H1 (cell line): ENCODE data around the gene FBXO41. TPM values are rescaled to one million over a fixed set of nuclear protein-coding genes. Genes with fewer than 3 reads are reported as not detected.
A peak's percentile ranks its signal among the peaks of the same experiment; 100 is the strongest.

Experiments
- CTCF ChIA-PET: fragments of 300-600 bp; sonication (Branson Sonifier 250); formaldehyde crosslinking; loops from one replicate; lab custom pipeline; 2021; ENCODE audit not compliant: partially characterized antibody; lab: Charles Lee
- POLR2A ChIA-PET: fragments of 300-600 bp; sonication (Branson Sonifier 250); formaldehyde crosslinking; loops from one replicate; lab custom pipeline; 2021; ENCODE audit warnings: inconsistent platforms; ENCODE audit not compliant: partially characterized antibody; lab: Charles Lee
- DNase-seq, 2 experiments: peaks; one replicate each; pipeline versions ENCODE4 v3.0.0 to v3.0.0-alpha.2; 2010 to 2022; ENCODE audit warnings: low spot score in 2 of 2, low read depth in 1 of 2, mixed read lengths in 1 of 2
- FAIRE-seq: peaks from 2 replicates; lab custom pipeline; 2011; peaks lifted over from hg19 to GRCh38; lab: Jason Lieb, UNC
- H2AFZ ChIP-seq: 2 replicates; pipeline ENCODE4 v1.8.1; 2012; ENCODE audit warnings: low read length, inconsistent platforms
- H2AK5ac ChIP-seq: 2 replicates; pipeline ENCODE4 v1.6.1; 2013; ENCODE audit warnings: low read depth, low read length
- H2BK120ac ChIP-seq: replicated peaks from 2 replicates; pipeline ENCODE3; 2013; ENCODE audit warnings: low read depth, low read length, inconsistent platforms
- H2BK12ac ChIP-seq: 2 replicates; pipeline ENCODE4 v1.6.1; 2013; ENCODE audit warnings: low read depth, low read length
- H2BK15ac ChIP-seq: 2 replicates; pipeline ENCODE4 v1.6.1; 2013; ENCODE audit warnings: low read length
- H2BK20ac ChIP-seq: 2 replicates; pipeline ENCODE4 v1.6.1; 2013; ENCODE audit warnings: low read length
- H2BK5ac ChIP-seq: 2 replicates; pipeline ENCODE4 v1.6.1; 2013; ENCODE audit warnings: low read depth, low read length
- H3K14ac ChIP-seq: 2 replicates; pipeline ENCODE4 v1.6.1; 2013; ENCODE audit warnings: inconsistent platforms; ENCODE audit not compliant: insufficient read length
- H3K18ac ChIP-seq: 2 replicates; pipeline ENCODE4 v1.6.1; 2013; ENCODE audit warnings: low read length; ENCODE audit errors: extremely low read depth
- H3K23ac ChIP-seq: 2 replicates; pipeline ENCODE4 v1.6.1; 2013; ENCODE audit warnings: inconsistent platforms; ENCODE audit not compliant: insufficient read length
- H3K23me2 ChIP-seq: 2 replicates; pipeline ENCODE4 v1.6.1; 2013; ENCODE audit warnings: low read depth, low read length
- H3K27ac ChIP-seq: 2 replicates; pipeline ENCODE4 v1.6.1; 2011; ENCODE audit warnings: low read depth, low read length, inconsistent platforms
- H3K27me3 ChIP-seq, 4 experiments: replicated peaks in 1 of 4; 1 replicate in 1 of 4; 2 replicates in 3 of 4; pipeline versions ENCODE4 v1.6.1 to v1.8.1; 2011 to 2013; ENCODE audit warnings: low read length in 3 of 4, mild to moderate bottlenecking in 3 of 4, inconsistent platforms in 2 of 4, mixed read lengths in 2 of 4, moderate library complexity in 1 of 4; ENCODE audit not compliant: control insufficient read depth in 3 of 4, insufficient read depth in 3 of 4; ENCODE audit errors: extremely low read depth in 1 of 4
- H3K36me3 ChIP-seq, 4 experiments: 2 replicates each; pipeline versions ENCODE4 v1.6.1 to v1.8.1; 2011 to 2013; ENCODE audit warnings: mild to moderate bottlenecking in 4 of 4, low read length in 3 of 4, moderate library complexity in 2 of 4, control low read depth in 1 of 4, inconsistent platforms in 1 of 4; ENCODE audit not compliant: insufficient read depth in 4 of 4, control insufficient read depth in 2 of 4
- H3K4ac ChIP-seq: replicated peaks from 2 replicates; pipeline ENCODE3; 2013; ENCODE audit warnings: low read length, low read depth, mixed read lengths, inconsistent platforms; ENCODE audit not compliant: insufficient read length
- H3K4me1 ChIP-seq, 4 experiments: replicated peaks in 1 of 4; 1 replicate in 1 of 4; 2 replicates in 3 of 4; pipeline versions ENCODE4 v1.6.1 to v1.8.1; 2011 to 2013; ENCODE audit warnings: low read length in 3 of 4, inconsistent platforms in 2 of 4, mixed read lengths in 1 of 4; ENCODE audit not compliant: insufficient read depth in 4 of 4, control insufficient read depth in 3 of 4
- H3K4me2 ChIP-seq, 2 experiments: 2 replicates each; pipeline versions ENCODE4 v1.6.1 to v1.8.1; 2011 to 2013; ENCODE audit warnings: low read depth in 2 of 2, low read length in 2 of 2, control low read depth in 1 of 2, inconsistent platforms in 1 of 2, mild to moderate bottlenecking in 1 of 2; ENCODE audit not compliant: insufficient read depth in 1 of 2
- H3K4me3 ChIP-seq, 4 experiments: fragments of 200-600, 300-600 bp in 1 of 4; sonication (generic), shearing (Covaris generic), sonication (Bioruptor Twin) in 1 of 4; 2 replicates each; pipeline versions ENCODE4 v1.5.1 to v1.8.1; 2011 to 2016; ENCODE audit warnings: low read length in 4 of 4, low read depth in 3 of 4, control low read depth in 2 of 4, inconsistent platforms in 2 of 4, mild to moderate bottlenecking in 2 of 4, mixed read lengths in 1 of 4, moderate library complexity in 1 of 4; ENCODE audit not compliant: insufficient read depth in 2 of 4; ENCODE audit errors: extremely low read depth in 1 of 4
- H3K56ac ChIP-seq: replicated peaks from 2 replicates; pipeline ENCODE3; 2013; ENCODE audit warnings: low read depth, mild to moderate bottlenecking, mixed read lengths, low read length, inconsistent platforms; ENCODE audit not compliant: insufficient read length
- H3K79me1 ChIP-seq: 2 replicates; pipeline ENCODE4 v1.6.1; 2013; ENCODE audit warnings: low read depth, low read length, control low read depth
- H3K79me2 ChIP-seq, 2 experiments: 2 replicates each; pipeline versions ENCODE4 v1.6.1 to v1.8.1; 2012 to 2013; ENCODE audit warnings: low read length in 2 of 2, mild to moderate bottlenecking in 2 of 2, inconsistent platforms in 1 of 2; ENCODE audit not compliant: insufficient read depth in 2 of 2, control insufficient read depth in 1 of 2
- H3K9ac ChIP-seq, 4 experiments: replicated peaks in 1 of 4; 1 replicate in 1 of 4; 2 replicates in 3 of 4; pipeline versions ENCODE4 v1.6.1 to v1.8.1; 2011 to 2013; ENCODE audit warnings: low read depth in 3 of 4, low read length in 3 of 4, control low read depth in 2 of 4, mild to moderate bottlenecking in 2 of 4, moderate library complexity in 2 of 4, inconsistent platforms in 1 of 4; ENCODE audit errors: extremely low read depth in 1 of 4
- H3K9me3 ChIP-seq, 2 experiments: 2 replicates each; pipeline versions ENCODE4 v1.6.1 to v1.8.1; 2012 to 2013; ENCODE audit warnings: mild to moderate bottlenecking in 2 of 2, moderate library complexity in 2 of 2, control low read depth in 1 of 2, inconsistent platforms in 1 of 2, low read depth in 1 of 2, low read length in 1 of 2, mixed read lengths in 1 of 2; ENCODE audit not compliant: insufficient read depth in 2 of 2
- H4K20me1 ChIP-seq, 2 experiments: replicated peaks in 1 of 2; 2 replicates each; pipeline versions ENCODE3 to v1.8.1; 2011 to 2013; ENCODE audit warnings: inconsistent platforms in 2 of 2, low read length in 2 of 2, mild to moderate bottlenecking in 1 of 2; ENCODE audit not compliant: insufficient read depth in 2 of 2, control insufficient read depth in 1 of 2
- H4K5ac ChIP-seq: 2 replicates; pipeline ENCODE4 v1.6.1; 2013; ENCODE audit warnings: low read length, low read depth, mixed read lengths, inconsistent platforms; ENCODE audit not compliant: insufficient read length
- H4K8ac ChIP-seq: 2 replicates; pipeline ENCODE4 v1.8.0; 2013; ENCODE audit warnings: mild to moderate bottlenecking, moderate library complexity, low read length, inconsistent platforms; ENCODE audit not compliant: insufficient read depth; ENCODE audit errors: extremely low read depth
- H4K91ac ChIP-seq: replicated peaks from 2 replicates; pipeline ENCODE3; 2013; ENCODE audit warnings: low read length, mixed read lengths, inconsistent platforms; ENCODE audit not compliant: insufficient read length
- ASH2L ChIP-seq: fragments of 200-600, 300-600 bp; sonication (generic); IDR thresholded peaks from one replicate; pipeline ENCODE4 v1.7.1; 2017; ENCODE audit warnings: low read length
- KDM1A ChIP-seq: fragments of 200-600, 300-600 bp; sonication (generic); IDR thresholded peaks from 2 replicates; pipeline ENCODE4 v1.7.1; 2016; ENCODE audit warnings: mild to moderate bottlenecking, low read length, borderline replicate concordance
- NANOG ChIP-seq: IDR thresholded peaks from 2 replicates; pipeline ENCODE4 v1.6.1; 2011; ENCODE audit warnings: low read length, low read depth, mild to moderate bottlenecking, inconsistent platforms; ENCODE audit not compliant: insufficient read depth, poor library complexity, severe bottlenecking
- SP2 ChIP-seq: IDR thresholded peaks from 2 replicates; pipeline ENCODE4 v1.6.1; 2012; ENCODE audit warnings: mild to moderate bottlenecking, low read length, inconsistent platforms
- WGBS, 2 experiments: shearing (Covaris generic) in 1 of 2; methylation state at CpG; one replicate each; pipeline versions ENCODE4 v1.1.6 to v1.1.7; 2013 to 2015; ENCODE audit warnings: low lambda C conversion rate in 2 of 2, mixed read lengths in 2 of 2, inconsistent platforms in 1 of 2, low coverage in 1 of 2, missing lambda C conversion rate in 1 of 2; ENCODE audit not compliant: insufficient replicate concordance in 2 of 2, insufficient coverage in 1 of 2, insufficient read length in 1 of 2; ENCODE audit errors: extremely low coverage in 1 of 2, missing lambda C conversion rate in 1 of 2; 5-methylcytosine and 5-hydroxymethylcytosine counted together
- polyA plus RNA-seq, 7 experiments: library from polyadenylated mRNA; depleted of rRNA in 3 of 7; stranded (reverse) in 5 of 7; unstranded in 2 of 7; fragments of >200 nt in 5 of 7; fragments of 200-250 nt in 2 of 7; gene quantifications; 1 replicate in 5 of 7; 2 replicates in 1 of 7; 4 replicates in 1 of 7; pipeline versions ENCODE4 v1.2.1 to v1.2.3, GENCODE V29; 2011 to 2013; ENCODE audit warnings: missing spikeins in 2 of 7, mixed read lengths in 2 of 7
- total RNA-seq: library from RNA; stranded (reverse); fragmentation: NEBNext Ultra II Directional; extraction: Animal tissue kit (Norgen Biotek cat#: 25700); gene quantifications from 2 replicates; pipeline ENCODE4 v1.2.1, GENCODE V29; 2021

The FBXO41 gene
- total and polyA plus RNA-seq, 2 of the 8 experiments (the other 6 are each of a cell fraction or from before 2014, with no cell fraction given): 11.2 to 14.3 TPM

GRCh38 chr2:73294239-73294638, 10.0 kb upstream of the FBXO41 start:
- DNase-seq: no peak
- no peak overlapping the region for H3K18ac ChIP-seq
- no peak for FAIRE-seq
- no peak overlapping the region for H2AK5ac ChIP-seq
- H3K9me3 ChIP-seq: no peaks in the 10 kb centered on the region
- H2BK15ac ChIP-seq: no peak overlapping the region
- H2BK5ac ChIP-seq: no peak overlapping the region
- peaks cover 9 to 15% of the 10 kb centered on the region in 2 experiments for H4K20me1 ChIP-seq
- peak overlapping the region; percentile 78 to 90; a peak in 2 of 4 replicates for H3K4me2 ChIP-seq
- H4K5ac ChIP-seq: no peak overlapping the region
- H3K27me3 ChIP-seq: peaks cover 28 to 63% (median 55%) of the 10 kb centered on the region in 4 experiments
- no peak overlapping the region for H3K4ac ChIP-seq
- no peak overlapping the region for H2BK120ac ChIP-seq
- no peak overlapping the region for H2AFZ ChIP-seq
- H3K4me1 ChIP-seq: peaks cover 0 to 11% (median 3%) of the 10 kb centered on the region in 4 experiments; a peak in 4 of 7 replicates
- H4K8ac ChIP-seq: no peak overlapping the region
- H3K14ac ChIP-seq: no peak overlapping the region
- no peak overlapping the region for H2BK12ac ChIP-seq
- H3K79me1 ChIP-seq: no peaks in the 10 kb centered on the region
- no peak overlapping the region for H3K27ac ChIP-seq
- no peak overlapping the region for H4K91ac ChIP-seq
- CTCF ChIA-PET: interaction anchor here (0.7 to 6.5 kb wide), 3 partner anchors 8 to 18 kb away, joined by 3 to 122 read pairs (median 3); no protein-coding TSS in a partner anchor
- no peaks in the 10 kb centered on the region; a peak in 1 of 8 replicates for H3K36me3 ChIP-seq
- no peaks in the 10 kb centered on the region for H3K79me2 ChIP-seq
- 84% methylated on average over 2 of the region's 2 CpGs; no CpG with 5 or more reads in 1 of the 2 experiments for WGBS, 2 experiments
- H3K56ac ChIP-seq: no peak overlapping the region
- no peak overlapping the region for H3K9ac ChIP-seq
- H3K4me3 ChIP-seq: peak overlapping the region in 1 of 4 experiments; percentile 68; a peak in 2 of 8 replicates
- H3K23ac ChIP-seq: no peak overlapping the region
- no peak overlapping the region for H2BK20ac ChIP-seq
- POLR2A ChIA-PET: interaction anchor here (1.2 kb wide), 1 partner anchor 60 kb away, joined by 4 read pairs; the partner anchor contains the start of gene CCT7
- peaks cover 12% of the 10 kb centered on the region for H3K23me2 ChIP-seq
- TF ChIP-seq NANOG (no peak), KDM1A (no peak), SP2 (no peak), ASH2L (no peak)
